ENCODE results near the gene CXCL14.
"Not testable (repeated sequence)": the region's sequence is repeated elsewhere in the genome, so short reads cannot be mapped to it uniquely, and the experiment has no call there.

Gene CXCL14

DNA sequence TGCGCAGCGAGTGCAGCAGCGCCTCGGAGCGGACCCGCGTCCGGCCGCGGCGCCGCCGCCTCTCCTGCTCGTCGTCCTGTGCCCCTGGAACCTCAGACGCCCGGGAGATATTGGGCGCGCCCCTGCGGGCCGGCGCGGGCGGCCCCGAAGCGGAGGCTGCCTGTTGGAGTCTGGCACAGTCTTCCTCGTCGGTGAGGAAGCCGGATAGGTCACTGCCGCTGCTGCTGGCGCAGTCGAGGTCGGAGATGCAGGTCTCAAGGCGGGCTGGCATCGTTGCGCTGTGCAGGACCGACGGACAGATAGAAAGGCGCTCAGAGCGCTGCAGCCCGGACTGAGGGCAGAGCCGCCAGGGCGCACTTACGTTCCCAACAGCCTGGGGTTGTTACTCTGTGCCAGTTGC is 43.4 kb downstream of the CXCL14 start:
- H3K4me3 ChIP-seq (ENCODE audit: low read length), result no peak overlapping the region
- no peak for DNase-seq (ENCODE audit: low read depth)

DNA sequence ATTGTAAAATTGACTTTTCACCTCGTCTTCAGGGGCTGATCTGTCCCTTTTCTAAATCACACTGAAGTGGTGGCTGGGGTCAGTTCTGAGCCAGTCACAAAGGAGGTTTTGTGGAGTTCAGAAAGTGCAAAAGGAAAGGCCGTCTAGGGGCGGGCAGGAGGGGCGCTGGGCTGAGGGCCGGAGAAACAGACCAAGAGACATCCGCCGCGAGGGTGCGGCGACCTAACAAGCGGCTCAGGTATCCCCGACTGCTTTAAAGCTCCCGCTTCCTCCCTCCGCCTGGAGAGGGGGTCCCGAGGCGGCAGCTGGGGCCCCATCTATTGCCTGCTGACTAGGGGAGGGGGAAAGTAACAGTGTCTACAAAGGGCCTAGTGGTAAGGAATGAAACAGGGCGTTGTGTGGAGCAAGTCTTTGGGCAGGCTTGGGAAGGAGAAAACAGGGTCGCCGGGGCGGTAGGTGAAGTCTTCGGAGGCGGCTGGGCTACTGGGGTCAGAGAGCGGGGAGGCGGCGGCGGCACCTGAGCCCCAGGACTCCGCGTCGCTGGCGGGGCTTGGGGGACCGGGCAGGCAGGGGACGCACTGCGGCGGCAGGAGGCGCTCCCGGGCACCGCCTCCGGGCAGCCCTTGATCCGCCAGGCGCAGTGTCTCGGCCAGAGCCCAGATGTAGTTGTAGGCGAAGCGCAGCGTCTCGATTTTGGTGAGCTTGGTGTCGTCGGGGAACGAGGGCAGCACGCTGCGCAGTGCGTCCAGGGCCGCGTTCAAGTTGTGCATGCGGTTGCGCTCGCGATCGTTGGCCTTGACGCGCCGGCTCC is 44.0 kb downstream of the CXCL14 start:
- TF ChIP-seq, protein P1, sequence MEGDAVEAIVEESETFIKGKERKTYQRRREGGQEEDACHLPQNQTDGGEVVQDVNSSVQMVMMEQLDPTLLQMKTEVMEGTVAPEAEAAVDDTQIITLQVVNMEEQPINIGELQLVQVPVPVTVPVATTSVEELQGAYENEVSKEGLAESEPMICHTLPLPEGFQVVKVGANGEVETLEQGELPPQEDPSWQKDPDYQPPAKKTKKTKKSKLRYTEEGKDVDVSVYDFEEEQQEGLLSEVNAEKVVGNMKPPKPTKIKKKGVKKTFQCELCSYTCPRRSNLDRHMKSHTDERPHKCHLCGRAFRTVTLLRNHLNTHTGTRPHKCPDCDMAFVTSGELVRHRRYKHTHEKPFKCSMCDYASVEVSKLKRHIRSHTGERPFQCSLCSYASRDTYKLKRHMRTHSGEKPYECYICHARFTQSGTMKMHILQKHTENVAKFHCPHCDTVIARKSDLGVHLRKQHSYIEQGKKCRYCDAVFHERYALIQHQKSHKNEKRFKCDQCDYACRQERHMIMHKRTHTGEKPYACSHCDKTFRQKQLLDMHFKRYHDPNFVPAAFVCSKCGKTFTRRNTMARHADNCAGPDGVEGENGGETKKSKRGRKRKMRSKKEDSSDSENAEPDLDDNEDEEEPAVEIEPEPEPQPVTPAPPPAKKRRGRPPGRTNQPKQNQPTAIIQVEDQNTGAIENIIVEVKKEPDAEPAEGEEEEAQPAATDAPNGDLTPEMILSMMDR (conservative IDR thresholded peaks at IDR 0.05; ENCODE audit: low read depth, low read length), result peak; percentile 18
- no peak overlapping the region for H3K4me3 ChIP-seq (ENCODE audit: low read length)
- DNase-seq (ENCODE audit: low read depth), result no peak

More for the DNA sequence above, 43.4 kb downstream of the CXCL14 start:
- TF ChIP-seq, protein P1 (conservative IDR thresholded peaks at IDR 0.05; ENCODE audit: low read depth, low read length), result no peak

DNA sequence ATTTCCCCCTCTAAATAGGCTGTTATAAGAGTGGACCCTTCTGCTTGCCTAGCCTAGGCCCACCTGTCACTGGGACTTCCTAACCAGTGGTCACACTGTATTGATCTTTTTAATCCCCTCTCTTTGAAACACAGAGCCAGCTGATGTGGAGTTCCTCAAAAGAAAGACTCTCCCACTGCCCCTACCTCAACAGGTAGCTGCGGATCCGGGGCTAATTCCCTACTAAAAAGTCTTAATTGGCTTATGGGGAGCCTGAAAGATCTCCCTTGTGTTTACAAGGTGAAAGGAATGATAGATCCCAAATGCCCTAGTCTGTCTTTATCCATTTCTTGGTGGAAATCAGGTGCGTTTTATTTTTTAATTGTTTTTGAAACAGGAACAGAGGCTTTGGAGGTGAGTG is 45.0 kb downstream of the CXCL14 start:
- DNase-seq (ENCODE audit: low read depth), result no peak
- no peak overlapping the region for H3K4me3 ChIP-seq (ENCODE audit: low read length)
- TF ChIP-seq, protein P1 (conservative IDR thresholded peaks at IDR 0.05; ENCODE audit: low read depth, low read length), result no peak

DNA sequence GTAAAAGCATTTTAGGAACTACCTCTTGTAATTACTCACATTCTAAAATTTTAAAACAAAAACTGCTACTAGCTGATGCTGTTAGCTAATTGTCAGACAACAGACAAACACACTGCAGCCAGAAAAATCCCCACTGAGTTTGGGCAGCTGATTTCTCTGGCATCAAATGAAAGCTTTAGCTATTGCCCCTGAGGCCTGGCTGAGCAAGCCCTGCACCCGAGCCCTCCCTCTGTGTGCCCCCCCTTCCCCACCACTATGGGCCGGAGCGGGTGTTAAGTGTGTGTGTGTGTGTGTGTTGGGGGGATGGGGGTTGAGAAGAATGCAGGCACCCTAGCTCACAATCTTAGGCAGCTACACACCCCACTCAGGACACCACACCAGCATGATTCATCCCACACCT is 45.5 kb downstream of the CXCL14 start:
- TF ChIP-seq, protein P1 (conservative IDR thresholded peaks at IDR 0.05; ENCODE audit: low read depth, low read length), result no peak
- no peak for DNase-seq (ENCODE audit: low read depth)
- no peak overlapping the region for H3K4me3 ChIP-seq (ENCODE audit: low read length)

DNA sequence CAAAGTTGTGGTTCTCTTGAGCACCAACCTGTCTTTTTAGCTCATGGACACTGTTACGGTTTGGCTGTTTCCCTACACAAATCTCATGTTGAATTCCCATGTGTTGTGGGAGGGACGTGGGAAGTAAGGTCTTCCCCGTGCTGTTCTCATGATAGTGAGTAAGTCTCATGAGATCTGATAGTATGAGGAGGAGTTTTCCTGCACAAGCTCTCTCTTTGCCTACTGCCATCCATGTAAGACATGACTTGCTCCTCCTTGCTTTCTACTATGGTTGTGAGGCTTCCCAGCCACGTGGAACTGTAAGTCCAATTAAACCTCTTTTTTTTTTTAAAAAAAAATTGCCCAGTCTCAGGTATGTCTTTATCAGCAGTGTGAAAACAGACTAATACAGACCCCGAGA is 49.2 kb downstream of the CXCL14 start:
- H3K4me3 ChIP-seq (ENCODE audit: low read length); DNase-seq (ENCODE audit: low read depth): not testable (repeated sequence)

DNA sequence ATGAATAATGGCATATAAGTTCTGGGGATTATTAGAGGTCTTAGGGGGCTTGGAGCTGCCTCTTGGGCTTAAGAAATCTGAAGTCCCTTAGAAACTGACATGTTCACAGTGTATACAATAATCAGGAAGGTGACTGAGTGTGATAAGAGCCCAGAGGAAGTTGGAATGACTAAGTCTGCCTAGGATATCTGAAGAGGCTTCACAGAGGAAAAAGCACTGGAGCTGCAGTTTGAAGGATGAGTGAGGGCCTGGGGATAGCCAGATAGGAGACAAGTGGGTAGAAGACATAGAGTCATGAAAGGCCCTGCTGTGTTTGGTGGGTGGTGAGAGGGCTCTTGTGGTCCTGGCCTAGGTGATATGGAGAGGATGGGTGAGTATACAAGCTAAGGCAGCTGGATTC is 51.9 kb downstream of the CXCL14 start:
- TF ChIP-seq, protein P1 (conservative IDR thresholded peaks at IDR 0.05; ENCODE audit: low read depth, low read length), result no peak
- no peak overlapping the region for H3K4me3 ChIP-seq (ENCODE audit: low read length)
- DNase-seq (ENCODE audit: low read depth), result no peak

DNA sequence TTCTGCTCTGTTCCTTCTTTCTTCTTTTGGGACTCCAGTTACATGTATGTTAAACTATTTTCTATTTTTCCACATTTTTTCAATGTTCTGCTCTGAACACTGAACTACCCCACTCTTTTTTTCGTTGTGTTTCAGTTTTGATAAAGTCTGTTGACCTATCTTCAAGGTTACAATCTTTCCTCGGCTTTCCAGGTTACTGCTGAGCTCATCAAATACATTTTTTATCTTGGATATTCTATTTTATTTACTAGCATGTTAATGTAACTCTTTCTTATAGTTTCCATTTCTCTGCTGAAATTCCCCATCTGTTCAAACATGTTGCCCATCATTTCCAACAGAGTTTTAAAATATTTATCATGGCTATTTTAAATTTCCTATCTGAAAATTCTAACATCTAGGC is 56.8 kb downstream of the CXCL14 start:
- no peak overlapping the region for H3K4me3 ChIP-seq (ENCODE audit: low read length)
- DNase-seq (ENCODE audit: low read depth), result no peak
- TF ChIP-seq, protein P1 (conservative IDR thresholded peaks at IDR 0.05; ENCODE audit: low read depth, low read length), result no peak
